Neural cell (in vitro differentiated cells): ENCODE data around the gene AMFR. TPM values are rescaled to one million over a fixed set of nuclear protein-coding genes. Genes with fewer than 3 reads are reported as not detected.

Experiments used
- H2AFZ ChIP-seq: fragments of 200-600, 300-800 bp; sonication (generic), shearing (Covaris generic); 2 replicates; pipeline ENCODE4 v1.6.0; 2014; ENCODE audit warnings: low read depth, mild to moderate bottlenecking, antibody characterized with exemption, low read length, moderate library complexity
- H3F3A ChIP-seq: fragments of 200-600 bp; shearing (Covaris generic); 2 replicates; pipeline ENCODE4 v1.6.1; 2016; ENCODE audit warnings: mild to moderate bottlenecking, moderate library complexity, mixed read lengths, antibody characterized with exemption, low read length; ENCODE audit not compliant: insufficient read depth, poor library complexity, severe bottlenecking
- H3K27ac ChIP-seq: fragments of 200-600, 300-800 bp; sonication (generic), shearing (Covaris generic); 2 replicates; pipeline ENCODE4 v1.5.1; 2014; ENCODE audit warnings: mild to moderate bottlenecking, low read length, moderate library complexity
- H3K27me3 ChIP-seq: fragments of 300-800, 200-600 bp; sonication (generic), shearing (Covaris generic); 2 replicates; pipeline ENCODE4 v1.6.0; 2014; ENCODE audit warnings: mild to moderate bottlenecking, low read depth, low read length, moderate library complexity; ENCODE audit not compliant: insufficient read depth
- H3K36me3 ChIP-seq: fragments of 300-800, 200-600 bp; sonication (generic), shearing (Covaris generic); 2 replicates; pipeline ENCODE4 v1.5.1; 2014; ENCODE audit warnings: mild to moderate bottlenecking, antibody characterized with exemption, low read length, moderate library complexity; ENCODE audit not compliant: insufficient read depth
- H3K4me2 ChIP-seq: fragments of 300-800, 200-600 bp; sonication (generic), shearing (Covaris generic); 2 replicates; pipeline ENCODE4 v1.6.0; 2014; ENCODE audit warnings: mild to moderate bottlenecking, low read length
- H3K4me3 ChIP-seq: fragments of 300-800, 200-600 bp; sonication (generic), shearing (Covaris generic); 2 replicates; pipeline ENCODE4 v1.5.1; 2014; ENCODE audit warnings: mild to moderate bottlenecking, low read length, moderate library complexity
- H3K79me2 ChIP-seq: fragments of 200-600 bp; shearing (Covaris generic); replicated peaks from 2 replicates; pipeline ENCODE4 v1.6.0; 2014; ENCODE audit warnings: mild to moderate bottlenecking, low read length, moderate library complexity; ENCODE audit not compliant: insufficient read depth
- H3K9ac ChIP-seq: fragments of 300-800, 200-600 bp; sonication (generic), shearing (Covaris generic); 2 replicates; pipeline ENCODE4 v1.6.1; 2016; ENCODE audit warnings: mild to moderate bottlenecking, low read length, mixed read lengths
- H3K9me2 ChIP-seq: fragments of 200-600 bp; shearing (Covaris generic); 2 replicates; pipeline ENCODE4 v1.6.1; 2016; ENCODE audit warnings: mild to moderate bottlenecking, low read length, mixed read lengths; ENCODE audit not compliant: insufficient read depth
- H3K9me3 ChIP-seq: fragments of 200-600, 300-800 bp; sonication (generic), shearing (Covaris generic); 2 replicates; pipeline ENCODE4 v1.6.1; 2016; ENCODE audit warnings: mild to moderate bottlenecking, mixed run types, low read length, moderate library complexity, mixed read lengths
- H4K20me1 ChIP-seq: fragments of 200-600 bp; shearing (Covaris generic); 2 replicates; pipeline ENCODE4 v1.6.1; 2016; ENCODE audit warnings: mild to moderate bottlenecking, mixed run types; ENCODE audit not compliant: insufficient read depth
- EP300 ChIP-seq: fragments of 450-650 bp; conservative IDR thresholded peaks from 2 replicates; pipeline ENCODE4 v1.6.1; 2014; ENCODE audit warnings: antibody characterized with exemption, mild to moderate bottlenecking, moderate library complexity; ENCODE audit not compliant: poor library complexity, severe bottlenecking
- EZH2 ChIP-seq: fragments of 200-600, 300-800 bp; shearing (Covaris generic), sonication (generic); IDR thresholded peaks from 2 replicates; pipeline ENCODE4 v1.6.1; 2014; ENCODE audit warnings: antibody characterized with exemption, low read length, borderline replicate concordance, mild to moderate bottlenecking; ENCODE audit not compliant: insufficient read depth, poor library complexity, severe bottlenecking
- MXI1 ChIP-seq: fragments of 450-650 bp; conservative IDR thresholded peaks from 2 replicates; pipeline ENCODE4 v1.6.1; 2014; ENCODE audit warnings: antibody characterized with exemption, mild to moderate bottlenecking; ENCODE audit not compliant: poor library complexity, severe bottlenecking
- POLR2AphosphoS5 ChIP-seq: IDR thresholded peaks from 2 replicates; pipeline ENCODE4 v1.6.1; 2012
- RAD21 ChIP-seq: fragments of 450-650 bp; conservative IDR thresholded peaks from 2 replicates; pipeline ENCODE4 v1.6.1; 2014; ENCODE audit warnings: antibody characterized with exemption, mild to moderate bottlenecking, moderate library complexity
- SMC3 ChIP-seq: fragments of 450-650 bp; conservative IDR thresholded peaks from 2 replicates; pipeline ENCODE4 v1.6.1; 2014; ENCODE audit warnings: antibody characterized with exemption, mild to moderate bottlenecking, moderate library complexity; ENCODE audit not compliant: poor library complexity
- TAF1 ChIP-seq: IDR thresholded peaks from 2 replicates; pipeline ENCODE4 v1.6.1; 2012; ENCODE audit warnings: low read depth
- polyA plus RNA-seq: library from polyadenylated mRNA; depleted of rRNA; stranded (reverse); fragments of >200 nt; gene quantifications from 2 replicates; pipeline ENCODE4 v1.2.3, GENCODE V29; 2014
- TF ChIP-seq, protein P1 (sequence below): fragments of 450-650 bp; IDR thresholded peaks from 2 replicates; pipeline ENCODE4 v1.5.1; 2014; ENCODE audit warnings: antibody characterized with exemption, mild to moderate bottlenecking, moderate library complexity; ENCODE audit not compliant: poor library complexity, severe bottlenecking
- TF ChIP-seq, protein P2 (sequence below): IDR thresholded peaks from 2 replicates; pipeline ENCODE4 v1.6.1; 2012; ENCODE audit warnings: borderline replicate concordance

AMFR gene
- polyA plus RNA-seq, 1 donor from 2014 or later, result 101 TPM

DNA sequence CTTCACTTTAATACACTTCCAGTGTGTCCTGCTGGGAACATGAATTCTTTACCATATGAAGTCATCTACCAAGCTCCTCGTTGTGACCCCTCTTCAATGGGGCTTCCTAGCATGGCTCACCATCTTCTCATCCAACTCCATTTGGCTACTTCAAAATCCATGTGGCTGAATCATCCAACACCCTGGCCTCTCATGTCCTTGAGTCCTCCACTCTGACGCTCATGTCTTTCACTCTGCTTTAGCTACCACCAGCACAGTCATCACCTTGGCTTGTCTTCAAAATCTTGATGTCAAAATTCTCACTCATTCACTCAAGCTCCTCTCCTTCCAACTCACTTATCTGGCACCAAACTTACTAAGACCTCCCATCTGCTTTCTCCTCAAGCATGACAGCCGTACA is 35.8 kb downstream of the AMFR start:
- H3K4me2 ChIP-seq, result no peak overlapping the region
- H2AFZ ChIP-seq, result no peak overlapping the region
- H3K27ac ChIP-seq, result no peak overlapping the region
- peaks cover 7% of the 10 kb centered on the region for H3K36me3 ChIP-seq
- H3K4me3 ChIP-seq, result no peak overlapping the region
- no peaks in the 10 kb centered on the region for H4K20me1 ChIP-seq
- TF ChIP-seq RAD21 (no peak), MXI1 (no peak), EP300 (no peak), POLR2AphosphoS5 (no peak), TAF1 (no peak), SMC3 (no peak), EZH2 (no peak)
- TF ChIP-seq, protein P1, sequence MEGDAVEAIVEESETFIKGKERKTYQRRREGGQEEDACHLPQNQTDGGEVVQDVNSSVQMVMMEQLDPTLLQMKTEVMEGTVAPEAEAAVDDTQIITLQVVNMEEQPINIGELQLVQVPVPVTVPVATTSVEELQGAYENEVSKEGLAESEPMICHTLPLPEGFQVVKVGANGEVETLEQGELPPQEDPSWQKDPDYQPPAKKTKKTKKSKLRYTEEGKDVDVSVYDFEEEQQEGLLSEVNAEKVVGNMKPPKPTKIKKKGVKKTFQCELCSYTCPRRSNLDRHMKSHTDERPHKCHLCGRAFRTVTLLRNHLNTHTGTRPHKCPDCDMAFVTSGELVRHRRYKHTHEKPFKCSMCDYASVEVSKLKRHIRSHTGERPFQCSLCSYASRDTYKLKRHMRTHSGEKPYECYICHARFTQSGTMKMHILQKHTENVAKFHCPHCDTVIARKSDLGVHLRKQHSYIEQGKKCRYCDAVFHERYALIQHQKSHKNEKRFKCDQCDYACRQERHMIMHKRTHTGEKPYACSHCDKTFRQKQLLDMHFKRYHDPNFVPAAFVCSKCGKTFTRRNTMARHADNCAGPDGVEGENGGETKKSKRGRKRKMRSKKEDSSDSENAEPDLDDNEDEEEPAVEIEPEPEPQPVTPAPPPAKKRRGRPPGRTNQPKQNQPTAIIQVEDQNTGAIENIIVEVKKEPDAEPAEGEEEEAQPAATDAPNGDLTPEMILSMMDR, result no peak
- TF ChIP-seq, protein P2, sequence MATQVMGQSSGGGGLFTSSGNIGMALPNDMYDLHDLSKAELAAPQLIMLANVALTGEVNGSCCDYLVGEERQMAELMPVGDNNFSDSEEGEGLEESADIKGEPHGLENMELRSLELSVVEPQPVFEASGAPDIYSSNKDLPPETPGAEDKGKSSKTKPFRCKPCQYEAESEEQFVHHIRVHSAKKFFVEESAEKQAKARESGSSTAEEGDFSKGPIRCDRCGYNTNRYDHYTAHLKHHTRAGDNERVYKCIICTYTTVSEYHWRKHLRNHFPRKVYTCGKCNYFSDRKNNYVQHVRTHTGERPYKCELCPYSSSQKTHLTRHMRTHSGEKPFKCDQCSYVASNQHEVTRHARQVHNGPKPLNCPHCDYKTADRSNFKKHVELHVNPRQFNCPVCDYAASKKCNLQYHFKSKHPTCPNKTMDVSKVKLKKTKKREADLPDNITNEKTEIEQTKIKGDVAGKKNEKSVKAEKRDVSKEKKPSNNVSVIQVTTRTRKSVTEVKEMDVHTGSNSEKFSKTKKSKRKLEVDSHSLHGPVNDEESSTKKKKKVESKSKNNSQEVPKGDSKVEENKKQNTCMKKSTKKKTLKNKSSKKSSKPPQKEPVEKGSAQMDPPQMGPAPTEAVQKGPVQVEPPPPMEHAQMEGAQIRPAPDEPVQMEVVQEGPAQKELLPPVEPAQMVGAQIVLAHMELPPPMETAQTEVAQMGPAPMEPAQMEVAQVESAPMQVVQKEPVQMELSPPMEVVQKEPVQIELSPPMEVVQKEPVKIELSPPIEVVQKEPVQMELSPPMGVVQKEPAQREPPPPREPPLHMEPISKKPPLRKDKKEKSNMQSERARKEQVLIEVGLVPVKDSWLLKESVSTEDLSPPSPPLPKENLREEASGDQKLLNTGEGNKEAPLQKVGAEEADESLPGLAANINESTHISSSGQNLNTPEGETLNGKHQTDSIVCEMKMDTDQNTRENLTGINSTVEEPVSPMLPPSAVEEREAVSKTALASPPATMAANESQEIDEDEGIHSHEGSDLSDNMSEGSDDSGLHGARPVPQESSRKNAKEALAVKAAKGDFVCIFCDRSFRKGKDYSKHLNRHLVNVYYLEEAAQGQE, result no peak
- no peaks in the 10 kb centered on the region for H3K9me2 ChIP-seq
- H3F3A ChIP-seq, result no peaks in the 10 kb centered on the region
- no peaks in the 10 kb centered on the region for H3K9me3 ChIP-seq
- no peak overlapping the region for H3K9ac ChIP-seq
- H3K79me2 ChIP-seq, result no peaks in the 10 kb centered on the region
- no peaks in the 10 kb centered on the region for H3K27me3 ChIP-seq

DNA sequence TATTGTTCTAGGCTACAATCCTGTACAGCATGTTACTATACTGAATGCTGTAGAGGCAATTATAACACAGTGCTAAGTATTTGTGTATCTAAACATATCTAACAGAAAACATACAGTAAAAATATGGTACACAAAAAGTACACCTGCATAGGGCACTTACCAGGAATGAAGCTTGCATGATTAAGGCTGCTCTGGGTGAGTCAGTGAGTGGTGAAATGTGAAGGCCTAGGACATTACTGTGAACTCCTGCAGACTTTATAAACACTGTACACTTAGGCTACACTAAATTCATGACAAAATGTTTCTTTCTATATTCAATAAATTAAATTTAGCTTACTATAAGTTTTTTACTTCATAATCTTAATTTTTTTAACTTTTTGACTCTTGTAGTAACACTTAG is 37.1 kb downstream of the AMFR start:
- Histone ChIP-seq H3K4me2 (no peak overlapping the region), H3F3A (no peaks in the 10 kb centered on the region), H3K9ac (no peak overlapping the region), H3K9me3 (no peaks in the 10 kb centered on the region), H3K27ac (no peak overlapping the region), H3K79me2 (no peaks in the 10 kb centered on the region), H2AFZ (no peak overlapping the region), H3K27me3 (no peaks in the 10 kb centered on the region), H3K4me3 (no peak overlapping the region), H3K9me2 (no peaks in the 10 kb centered on the region), H3K36me3 (peaks cover 13% of the 10 kb centered on the region), H4K20me1 (no peaks in the 10 kb centered on the region)
- TF ChIP-seq POLR2AphosphoS5, result no peak
- TF ChIP-seq, protein P2, result no peak
- TF ChIP-seq SMC3, result no peak
- no peak for TF ChIP-seq MXI1
- TF ChIP-seq, protein P1, result no peak
- no peak for TF ChIP-seq RAD21
- TF ChIP-seq EP300, result no peak
- TF ChIP-seq EZH2, result no peak
- no peak for TF ChIP-seq TAF1
